Liver (tissue), 9 donors: Measurements from ENCODE around the gene MTCH1. TPM values are rescaled to one million over a fixed set of nuclear protein-coding genes. Genes with fewer than 3 reads are reported as not detected.

Experiments used
- DNase-seq: peaks from one replicate; pipeline ENCODE4 v3.0.0-alpha.2; 2017; ENCODE audit warnings: low spot score
- H3K27ac ChIP-seq, 2 donors: one replicate each; pipeline ENCODE4 v1.7.0; 2013; ENCODE audit warnings: inconsistent platforms in 2 of 2, low read length in 2 of 2, control low read depth in 1 of 2, low read depth in 1 of 2, mild to moderate bottlenecking in 1 of 2
- H3K27me3 ChIP-seq, 4 donors: one replicate each; pipeline versions ENCODE4 v1.6.1 to v1.7.0; 2013; ENCODE audit warnings: low read length in 3 of 4, inconsistent platforms in 1 of 4, mild to moderate bottlenecking in 1 of 4, moderate library complexity in 1 of 4; ENCODE audit not compliant: control insufficient read depth in 4 of 4, insufficient read depth in 4 of 4
- H3K36me3 ChIP-seq, 4 donors: one replicate each; pipeline versions ENCODE4 v1.6.1 to v1.7.0; 2013; ENCODE audit warnings: low read length in 3 of 4, mild to moderate bottlenecking in 3 of 4, low read depth in 1 of 4, moderate library complexity in 1 of 4; ENCODE audit not compliant: control insufficient read depth in 4 of 4, insufficient read depth in 3 of 4
- H3K4me1 ChIP-seq, 4 donors: one replicate each; pipeline versions ENCODE4 v1.6.1 to v1.7.0; 2013; ENCODE audit warnings: low read length in 3 of 4, mild to moderate bottlenecking in 3 of 4, moderate library complexity in 1 of 4; ENCODE audit not compliant: control insufficient read depth in 4 of 4, insufficient read depth in 4 of 4
- H3K4me3 ChIP-seq, 3 donors: one replicate each; pipeline versions ENCODE4 v1.6.1 to v1.7.0; 2013; ENCODE audit warnings: low read length in 3 of 3, control low read depth in 1 of 3, low read depth in 1 of 3, mild to moderate bottlenecking in 1 of 3
- H3K9ac ChIP-seq, 2 donors: one replicate each; pipeline ENCODE4 v1.7.0; 2013; ENCODE audit warnings: low read length in 2 of 2, mild to moderate bottlenecking in 2 of 2, moderate library complexity in 2 of 2, control low read depth in 1 of 2, low read depth in 1 of 2
- H3K9me3 ChIP-seq, 4 donors: one replicate each; pipeline versions ENCODE4 v1.6.1 to v1.7.0; 2013; ENCODE audit warnings: low read length in 3 of 4; ENCODE audit not compliant: control insufficient read depth in 4 of 4
- CTCF ChIP-seq: fragments of 150-350 bp; IDR thresholded peaks from 2 replicates; pipeline ENCODE4 v1.5.1; 2017; ENCODE audit warnings: improper control_type of control experiment, low read depth, low read length; ENCODE audit not compliant: missing input control
- EGR1 ChIP-seq, 2 donors: IDR thresholded peaks; 2 replicates each; pipeline ENCODE4 v1.6.1; 2016 to 2018; ENCODE audit warnings: antibody characterized with exemption in 2 of 2, low read depth in 2 of 2
- HNF4G ChIP-seq: IDR thresholded peaks from 2 replicates; pipeline ENCODE4 v1.6.1; 2016; ENCODE audit warnings: antibody characterized with exemption
- JUND ChIP-seq, 2 donors: IDR thresholded peaks; 2 replicates each; pipeline ENCODE4 v1.6.1; 2016; ENCODE audit warnings: antibody characterized with exemption in 2 of 2
- MAX ChIP-seq: IDR thresholded peaks from 2 replicates; pipeline ENCODE4 v1.6.1; 2016; ENCODE audit warnings: antibody characterized with exemption
- NR2F2 ChIP-seq: IDR thresholded peaks from 2 replicates; pipeline ENCODE4 v1.6.1; 2016; ENCODE audit warnings: antibody characterized with exemption
- RAD21 ChIP-seq, 2 donors: IDR thresholded peaks; 2 replicates each; pipeline ENCODE4 v1.6.1; 2016; ENCODE audit warnings: antibody characterized with exemption in 2 of 2, mild to moderate bottlenecking in 2 of 2
- REST ChIP-seq: IDR thresholded peaks from 2 replicates; pipeline ENCODE4 v1.6.1; 2016; ENCODE audit warnings: antibody characterized with exemption, mild to moderate bottlenecking
- RXRA ChIP-seq, 2 donors: IDR thresholded peaks; 2 replicates each; pipeline ENCODE4 v1.6.1; 2017 to 2018; ENCODE audit warnings: antibody characterized with exemption in 2 of 2, mild to moderate bottlenecking in 1 of 2
- SP1 ChIP-seq: IDR thresholded peaks from 2 replicates; pipeline ENCODE4 v1.6.1; 2018; ENCODE audit warnings: antibody characterized with exemption, mild to moderate bottlenecking
- TAF1 ChIP-seq: conservative IDR thresholded peaks from 2 replicates; pipeline ENCODE4 v1.6.1; 2016; ENCODE audit warnings: antibody characterized with exemption, mild to moderate bottlenecking
- YY1 ChIP-seq: IDR thresholded peaks from 2 replicates; pipeline ENCODE4 v1.6.1; 2016; ENCODE audit warnings: antibody characterized with exemption, mild to moderate bottlenecking
- WGBS: extraction: QIAGEN DNeasy Blood & Tissue Kit; methylation state at CpG from one replicate; pipeline ENCODE4 v1.1.7; 2013; 5-methylcytosine and 5-hydroxymethylcytosine counted together
- polyA plus RNA-seq, 2 donors: library from polyadenylated mRNA; stranded (reverse) in 1 of 2; unstranded in 1 of 2; fragments of 200-250 nt in 1 of 2; fragments of >200 nt in 1 of 2; fragmentation: Nextera tagmentation in 1 of 2; extraction: Ambion mirVana in 1 of 2; gene quantifications; one replicate each; pipeline versions ENCODE4 v1.2.1 to v1.2.3, GENCODE V29; 2013 to 2015
- total RNA-seq, 2 donors: library from RNA; depleted of rRNA; stranded (reverse); fragments of >200 nt; gene quantifications; one replicate each; pipeline ENCODE4 v1.2.3, GENCODE V29; 2014
- TF ChIP-seq, protein P1 (sequence below): IDR thresholded peaks from 2 replicates; pipeline ENCODE4 v1.6.1; 2016; ENCODE audit warnings: antibody characterized with exemption
- donor health status: healthy.
- donor health status: healthy.
- donor health status: healthy.
- donor health status: healthy.
- donor health status: healthy.

MTCH1 gene
- total and polyA plus RNA-seq, 4 donors, result 61.5 to 79.6 (median 74.1) TPM

DNA sequence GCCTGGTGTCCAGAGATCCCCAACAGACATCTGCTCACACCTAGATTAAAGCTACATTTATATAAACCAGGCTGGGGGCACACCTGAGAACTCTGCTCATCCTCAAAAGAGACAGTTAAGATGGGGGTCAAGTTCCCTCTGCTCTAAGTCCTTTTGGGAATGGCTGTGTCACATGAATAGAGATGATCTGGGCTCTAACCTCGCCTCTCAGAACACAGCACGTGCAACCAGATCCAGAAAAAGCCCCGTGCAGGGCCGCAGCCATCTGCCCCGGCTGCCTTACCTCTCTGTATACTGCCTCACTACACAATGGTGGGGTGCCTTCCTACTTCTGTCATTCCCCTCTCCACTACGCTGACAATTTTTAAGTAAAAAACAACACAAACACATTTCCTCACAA lies 5.9 kb downstream of the MTCH1 start:
- TF ChIP-seq SP1, result no peak
- TF ChIP-seq EGR1 (IDR thresholded peaks at IDR 0.05; ENCODE audit: low read depth in 2 of 2), result no peak
- no peak for TF ChIP-seq MAX
- no peak for TF ChIP-seq JUND (IDR thresholded peaks at IDR 0.05)
- 90% methylated on average over 6 of the region's 6 CpGs for WGBS
- Histone ChIP-seq H3K9ac (no peak overlapping the region), H3K27me3 (no peaks in the 10 kb centered on the region), H3K4me3 (no peak overlapping the region), H3K9me3 (no peaks in the 10 kb centered on the region), H3K27ac (no peak overlapping the region), H3K36me3 (peaks cover 16 to 35% (median 27%) of the 10 kb centered on the region in 4 donors), H3K4me1 (peaks cover 4 to 22% (median 11%) of the 10 kb centered on the region in 4 donors)
- DNase-seq, result no peak

GRCh38 chr6:36979347-36979742 lies 6.7 kb downstream of the MTCH1 start:
- Histone ChIP-seq H3K27ac (no peak overlapping the region), H3K9me3 (no peaks in the 10 kb centered on the region), H3K27me3 (no peaks in the 10 kb centered on the region), H3K36me3 (peaks cover 16 to 43% (median 34%) of the 10 kb centered on the region in 4 donors), H3K4me3 (no peak overlapping the region), H3K4me1 (peaks cover under 1 to 14% (median 5%) of the 10 kb centered on the region in 4 donors), H3K9ac (no peak overlapping the region)
- TF ChIP-seq MAX, result no peak
- TF ChIP-seq REST, result no peak
- peak; percentile 46 for TF ChIP-seq CTCF
- peak; percentile 71 to 76 for TF ChIP-seq RAD21 (IDR thresholded peaks at IDR 0.05)
- TF ChIP-seq SP1, result no peak
- no peak for TF ChIP-seq NR2F2
- no peak for TF ChIP-seq JUND (IDR thresholded peaks at IDR 0.05)
- TF ChIP-seq YY1, result no peak
- TF ChIP-seq TAF1, result no peak
- TF ChIP-seq HNF4G, result no peak
- TF ChIP-seq, protein P1, sequence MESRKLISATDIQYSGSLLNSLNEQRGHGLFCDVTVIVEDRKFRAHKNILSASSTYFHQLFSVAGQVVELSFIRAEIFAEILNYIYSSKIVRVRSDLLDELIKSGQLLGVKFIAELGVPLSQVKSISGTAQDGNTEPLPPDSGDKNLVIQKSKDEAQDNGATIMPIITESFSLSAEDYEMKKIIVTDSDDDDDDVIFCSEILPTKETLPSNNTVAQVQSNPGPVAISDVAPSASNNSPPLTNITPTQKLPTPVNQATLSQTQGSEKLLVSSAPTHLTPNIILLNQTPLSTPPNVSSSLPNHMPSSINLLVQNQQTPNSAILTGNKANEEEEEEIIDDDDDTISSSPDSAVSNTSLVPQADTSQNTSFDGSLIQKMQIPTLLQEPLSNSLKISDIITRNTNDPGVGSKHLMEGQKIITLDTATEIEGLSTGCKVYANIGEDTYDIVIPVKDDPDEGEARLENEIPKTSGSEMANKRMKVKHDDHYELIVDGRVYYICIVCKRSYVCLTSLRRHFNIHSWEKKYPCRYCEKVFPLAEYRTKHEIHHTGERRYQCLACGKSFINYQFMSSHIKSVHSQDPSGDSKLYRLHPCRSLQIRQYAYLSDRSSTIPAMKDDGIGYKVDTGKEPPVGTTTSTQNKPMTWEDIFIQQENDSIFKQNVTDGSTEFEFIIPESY, result no peak
- no peak for TF ChIP-seq RXRA (IDR thresholded peaks at IDR 0.05)
- peak; percentile 53 for DNase-seq
- 34% methylated on average over 4 of the region's 4 CpGs for WGBS
